ENCODE measurements around the gene PRDM16.

Gene PRDM16

GRCh38 chr1:3399732-3400131, 330.7 kb downstream of the PRDM16 start:
- no peak overlapping the region for H3K4me2 ChIP-seq (ENCODE audit: low read length, poor library complexity, severe bottlenecking)
- H3K36me3 ChIP-seq (ENCODE audit: control insufficient read depth in 1 of 2, insufficient read depth in 2 of 2, low read depth in 1 of 2, low read length in 2 of 2): peaks cover 0 to 3% of the 10 kb centered on the region in 2 experiments

GRCh38 chr1:3401585-3402257, 332.7 kb downstream of the PRDM16 start:
- WGBS: 83% methylated on average over 13 of the region's 13 CpGs
- no peak overlapping the region for H4K91ac ChIP-seq (ENCODE audit: low read length)
- H2AK5ac ChIP-seq (ENCODE audit: low read length, severe bottlenecking): no peak overlapping the region
- H3K9me3 ChIP-seq (ENCODE audit: control insufficient read depth, low read length): no peaks in the 10 kb centered on the region
- H3K27ac ChIP-seq (ENCODE audit: low read length, poor library complexity, severe bottlenecking): no peak overlapping the region
- no peak overlapping the region for H2AFZ ChIP-seq (ENCODE audit: low read depth, low read length)
- DNase-seq: no peak
- no peaks in the 10 kb centered on the region for H3K4me1 ChIP-seq (ENCODE audit: control insufficient read depth, insufficient read depth, low read depth, low read length)
- no peak overlapping the region for H3K18ac ChIP-seq (ENCODE audit: low read depth in 1 of 2, low read length in 2 of 2)
- H3K9ac ChIP-seq (ENCODE audit: low read length): no peak overlapping the region
- no peak overlapping the region for H3K4me2 ChIP-seq (ENCODE audit: low read length, poor library complexity, severe bottlenecking)
- no peak overlapping the region for H2BK12ac ChIP-seq (ENCODE audit: low read length in 2 of 2)
- H3K36me3 ChIP-seq (ENCODE audit: control insufficient read depth in 1 of 2, insufficient read depth in 2 of 2, low read depth in 1 of 2, low read length in 2 of 2): no peaks in the 10 kb centered on the region
- no peak overlapping the region for H2BK5ac ChIP-seq (ENCODE audit: low read depth, low read length, poor library complexity, severe bottlenecking)
- H2BK120ac ChIP-seq (ENCODE audit: low read depth, low read length): no peak overlapping the region
- peaks cover 0 to 32% of the 10 kb centered on the region in 2 experiments for H3K27me3 ChIP-seq (ENCODE audit: control insufficient read depth in 1 of 2, insufficient read depth in 1 of 2, low read length in 2 of 2)
- H3K79me1 ChIP-seq (replicated peaks; ENCODE audit: low read length, poor library complexity, severe bottlenecking): no peaks in the 10 kb centered on the region
- no peak overlapping the region for H3K4ac ChIP-seq (ENCODE audit: low read depth in 1 of 2, low read length in 2 of 2)
- H4K8ac ChIP-seq (ENCODE audit: low read length): no peak overlapping the region
- peak overlapping the region in 1 of 2 experiments; percentile 19 for H3K4me3 ChIP-seq (ENCODE audit: insufficient read depth in 1 of 2, low read depth in 1 of 2, low read length in 2 of 2)
- no peak overlapping the region for H3K23ac ChIP-seq (ENCODE audit: low read length in 2 of 2)
- H2BK15ac ChIP-seq (ENCODE audit: low read depth, poor library complexity, severe bottlenecking): no peak overlapping the region
- no peak overlapping the region for H3K14ac ChIP-seq (ENCODE audit: low read length in 2 of 2)

More at GRCh38 chr1:3399732-3400131, 330.7 kb downstream of the PRDM16 start:
- H2BK120ac ChIP-seq (ENCODE audit: low read depth, low read length): no peak overlapping the region
- no peak overlapping the region for H3K14ac ChIP-seq (ENCODE audit: low read length in 2 of 2)
- no peak overlapping the region for H3K27ac ChIP-seq (ENCODE audit: low read length, poor library complexity, severe bottlenecking)
- no peak overlapping the region for H4K8ac ChIP-seq (ENCODE audit: low read length)
- peaks cover 12 to 51% of the 10 kb centered on the region in 2 experiments for H3K27me3 ChIP-seq (ENCODE audit: control insufficient read depth in 1 of 2, insufficient read depth in 1 of 2, low read length in 2 of 2)
- no peak overlapping the region for H2BK15ac ChIP-seq (ENCODE audit: low read depth, poor library complexity, severe bottlenecking)
- no peaks in the 10 kb centered on the region for H3K79me1 ChIP-seq (replicated peaks; ENCODE audit: low read length, poor library complexity, severe bottlenecking)
- H2AFZ ChIP-seq (ENCODE audit: low read depth, low read length): no peak overlapping the region
- no peaks in the 10 kb centered on the region for H3K4me1 ChIP-seq (ENCODE audit: control insufficient read depth, insufficient read depth, low read depth, low read length)
- H3K4me3 ChIP-seq (ENCODE audit: insufficient read depth in 1 of 2, low read depth in 1 of 2, low read length in 2 of 2): no peak overlapping the region
- no peak overlapping the region for H3K4ac ChIP-seq (ENCODE audit: low read depth in 1 of 2, low read length in 2 of 2)
- no peak overlapping the region for H2AK5ac ChIP-seq (ENCODE audit: low read length, severe bottlenecking)
- no peak for DNase-seq
- no peaks in the 10 kb centered on the region for H3K9me3 ChIP-seq (ENCODE audit: control insufficient read depth, low read length)
- H2BK12ac ChIP-seq (ENCODE audit: low read length in 2 of 2): no peak overlapping the region
- H3K18ac ChIP-seq (ENCODE audit: low read depth in 1 of 2, low read length in 2 of 2): no peak overlapping the region
- no peak overlapping the region for H3K23ac ChIP-seq (ENCODE audit: low read length in 2 of 2)
- H2BK5ac ChIP-seq (ENCODE audit: low read depth, low read length, poor library complexity, severe bottlenecking): no peak overlapping the region
- WGBS: 75% methylated on average over 5 of the region's 5 CpGs
- peak overlapping the region; percentile 14 for H3K9ac ChIP-seq (ENCODE audit: low read length)
- no peak overlapping the region for H4K91ac ChIP-seq (ENCODE audit: low read length)

- Histone ChIP-seq H4K91ac (ENCODE audit: low read length) (no peak overlapping the region), H3K4ac (ENCODE audit: low read depth in 1 of 2, low read length in 2 of 2) (no peak overlapping the region), H3K4me2 (ENCODE audit: low read length, poor library complexity, severe bottlenecking) (no peak overlapping the region), H4K8ac (ENCODE audit: low read length) (no peak overlapping the region), H3K9me3 (ENCODE audit: control insufficient read depth, low read length) (no peaks in the 10 kb centered on the region), H3K9ac (ENCODE audit: low read length) (peak overlapping the region; percentile 23), H2BK5ac (ENCODE audit: low read depth, low read length, poor library complexity, severe bottlenecking) (no peak overlapping the region), H3K4me3 (ENCODE audit: insufficient read depth in 1 of 2, low read depth in 1 of 2, low read length in 2 of 2) (no peak overlapping the region), H3K18ac (ENCODE audit: low read depth in 1 of 2, low read length in 2 of 2) (no peak overlapping the region), H3K79me1 (replicated peaks; ENCODE audit: low read length, poor library complexity, severe bottlenecking) (no peaks in the 10 kb centered on the region), H2AK5ac (ENCODE audit: low read length, severe bottlenecking) (no peak overlapping the region), H3K4me1 (ENCODE audit: control insufficient read depth, insufficient read depth, low read depth, low read length) (no peaks in the 10 kb centered on the region), H3K14ac (ENCODE audit: low read length in 2 of 2) (no peak overlapping the region), H3K27me3 (ENCODE audit: control insufficient read depth in 1 of 2, insufficient read depth in 1 of 2, low read length in 2 of 2) (peaks cover 0 to 25% of the 10 kb centered on the region in 2 experiments), H2BK120ac (ENCODE audit: low read depth, low read length) (no peak overlapping the region), H2AFZ (ENCODE audit: low read depth, low read length) (no peak overlapping the region), H3K36me3 (ENCODE audit: control insufficient read depth in 1 of 2, insufficient read depth in 2 of 2, low read depth in 1 of 2, low read length in 2 of 2) (no peaks in the 10 kb centered on the region), H2BK15ac (ENCODE audit: low read depth, poor library complexity, severe bottlenecking) (no peak overlapping the region), H3K23ac (ENCODE audit: low read length in 2 of 2) (no peak overlapping the region), H2BK12ac (ENCODE audit: low read length in 2 of 2) (no peak overlapping the region), H3K27ac (ENCODE audit: low read length, poor library complexity, severe bottlenecking) (no peak overlapping the region)
- 58% methylated on average over 29 of the region's 29 CpGs for WGBS
- no peak for DNase-seq
Measured at GRCh38 chr1:3402258-3403010, 333.4 kb downstream of the PRDM16 start.

- H3K4me1 ChIP-seq (ENCODE audit: control insufficient read depth, insufficient read depth, low read depth, low read length): no peaks in the 10 kb centered on the region
- H3K79me1 ChIP-seq (replicated peaks; ENCODE audit: low read length, poor library complexity, severe bottlenecking): no peaks in the 10 kb centered on the region
- no peaks in the 10 kb centered on the region for H3K36me3 ChIP-seq (ENCODE audit: control insufficient read depth in 1 of 2, insufficient read depth in 2 of 2, low read depth in 1 of 2, low read length in 2 of 2)
- no peak overlapping the region for H2AK5ac ChIP-seq (ENCODE audit: low read length, severe bottlenecking)
- no peak overlapping the region for H3K23ac ChIP-seq (ENCODE audit: low read length in 2 of 2)
- WGBS: 82% methylated on average over 12 of the region's 12 CpGs
- H3K9ac ChIP-seq (ENCODE audit: low read length): no peak overlapping the region
- no peak overlapping the region for H4K91ac ChIP-seq (ENCODE audit: low read length)
- no peak overlapping the region for H4K8ac ChIP-seq (ENCODE audit: low read length)
- H3K18ac ChIP-seq (ENCODE audit: low read depth in 1 of 2, low read length in 2 of 2): no peak overlapping the region
- no peak overlapping the region for H2BK5ac ChIP-seq (ENCODE audit: low read depth, low read length, poor library complexity, severe bottlenecking)
- no peak overlapping the region for H2BK15ac ChIP-seq (ENCODE audit: low read depth, poor library complexity, severe bottlenecking)
- no peak overlapping the region for H3K4me2 ChIP-seq (ENCODE audit: low read length, poor library complexity, severe bottlenecking)
- H3K4ac ChIP-seq (ENCODE audit: low read depth in 1 of 2, low read length in 2 of 2): no peak overlapping the region
- H3K14ac ChIP-seq (ENCODE audit: low read length in 2 of 2): no peak overlapping the region
- H3K9me3 ChIP-seq (ENCODE audit: control insufficient read depth, low read length): no peaks in the 10 kb centered on the region
- H3K4me3 ChIP-seq (ENCODE audit: insufficient read depth in 1 of 2, low read depth in 1 of 2, low read length in 2 of 2): no peak overlapping the region
- no peak overlapping the region for H2BK12ac ChIP-seq (ENCODE audit: low read length in 2 of 2)
- peaks cover 0 to 22% of the 10 kb centered on the region in 2 experiments for H3K27me3 ChIP-seq (ENCODE audit: control insufficient read depth in 1 of 2, insufficient read depth in 1 of 2, low read length in 2 of 2)
- no peak for DNase-seq
- no peak overlapping the region for H3K27ac ChIP-seq (ENCODE audit: low read length, poor library complexity, severe bottlenecking)
- H2AFZ ChIP-seq (ENCODE audit: low read depth, low read length): no peak overlapping the region
- no peak overlapping the region for H2BK120ac ChIP-seq (ENCODE audit: low read depth, low read length)
Measured at GRCh38 chr1:3403011-3403345, 334.0 kb downstream of the PRDM16 start.
